Heart right ventricle (tissue), 16 donors: ENCODE data around the gene KRT83. TPM values are rescaled to one million over a fixed set of nuclear protein-coding genes. Genes with fewer than 3 reads are reported as not detected.
"Not testable (repeated sequence)": the region's sequence is repeated elsewhere in the genome, so short reads cannot be mapped to it uniquely, and the experiment has no call there.

Source experiments
- ATAC-seq, 8 donors: fragments of 200-7000 bp; cut with Tn5 transposase; one replicate each; pipeline ENCODE4 v1.9.1; 2020; ENCODE audit warnings: mild to moderate bottlenecking in 8 of 8, moderate library complexity in 8 of 8, moderate number of reproducible peaks in 1 of 8
- DNase-seq, 2 donors: peaks; one replicate each; pipeline ENCODE4 v3.0.0-alpha.2; 2020
- H3K27ac ChIP-seq, 10 donors: fragments of 200-600 bp; sonication (generic) in 2 of 10; one replicate each; pipeline versions ENCODE4 v1.5.0 to v1.8.0; 2020 to 2022; ENCODE audit warnings: mild to moderate bottlenecking in 3 of 10
- H3K27me3 ChIP-seq, 7 donors: fragments of 200-600 bp; one replicate each; pipeline ENCODE4 v1.8.0; 2021 to 2022; ENCODE audit warnings: mild to moderate bottlenecking in 2 of 7
- H3K36me3 ChIP-seq, 9 donors: fragments of 200-600 bp; sonication (generic) in 1 of 9; one replicate each; pipeline versions ENCODE4 v1.5.0 to v1.8.0; 2020 to 2022; ENCODE audit warnings: mild to moderate bottlenecking in 2 of 9
- H3K4me1 ChIP-seq, 9 donors: fragments of 200-600 bp; sonication (generic) in 1 of 9; one replicate each; pipeline versions ENCODE4 v1.5.0 to v1.8.0; 2020 to 2022; ENCODE audit warnings: mild to moderate bottlenecking in 4 of 9
- H3K4me3 ChIP-seq, 10 donors: fragments of 200-600 bp; sonication (generic) in 2 of 10; one replicate each; pipeline versions ENCODE4 v1.5.0 to v1.8.0; 2020 to 2022; ENCODE audit warnings: mild to moderate bottlenecking in 7 of 10, moderate library complexity in 2 of 10
- H3K9me3 ChIP-seq, 11 donors: fragments of 200-600 bp in 10 of 11; sonication (generic) in 2 of 11; one replicate each; pipeline versions ENCODE4 v1.5.0 to v1.8.0; 2013 to 2022; ENCODE audit warnings: mild to moderate bottlenecking in 2 of 11, control low read depth in 1 of 11, moderate library complexity in 1 of 11
- WGBS, 2 donors: extraction: QIAGEN DNeasy Blood & Tissue Kit; methylation state at CpG; one replicate each; pipeline ENCODE4 v1.1.7; 2013; ENCODE audit warnings: inconsistent platforms in 1 of 2; 5-methylcytosine and 5-hydroxymethylcytosine counted together
- intact Hi-C, 10 donors: fragments of 100-400 bp; cut with DNase I; formaldehyde crosslinking; loops; one replicate each; pipeline versions ENCODE4 v1.11.1 to v1.14.2; 2022
- polyA plus RNA-seq, 2 donors: library from polyadenylated mRNA; stranded (reverse); fragments of 200-250 nt; gene quantifications; one replicate each; pipeline ENCODE4 v1.2.3, GENCODE V29; 2013
- total RNA-seq, 10 donors: library from RNA; stranded (reverse); fragmentation: NEBNext Ultra II Directional in 3 of 10; extraction: Animal tissue kit (Norgen Biotek cat#: 25700) in 3 of 10; gene quantifications; one replicate each; pipeline versions ENCODE4 v1.2.1 to v1.2.4, GENCODE V29; 2021 to 2023
- TF ChIP-seq, protein P1 (sequence below), 9 donors: fragments of 200-600 bp; sonication (generic) in 2 of 9; IDR thresholded peaks; one replicate each; pipeline versions ENCODE4 v1.5.0 to v1.8.0; 2021 to 2022; ENCODE audit warnings: antibody characterized with exemption in 9 of 9, mild to moderate bottlenecking in 5 of 9, moderate library complexity in 1 of 9
- donor health status: Arrhythmogenic right ventricular cardiomyopathy.
- donor health status: ischemic (EF 13 %, LVEDD 7.1; RV severe dilation, severe dysfunction).
- donor health status: healthy with polysubstance abuse.
- donor health status: DM: no; HTN: yes; CAD: no.
- donor health status: DM: no; HTN: no; CAD: no.
- donor health status: ischemic (EF 25% LVEDD 6.9; RV normal size, moderate dysfunction).
- donor health status: ischemic (EF 25% LVEDD 5.7; RV mildly dilated, moderate dysfunction).
- donor health status: healthy.
- donor health status: DM: yes; HTN: yes; CAD: no.
- donor health status: Ischemic cardiomyopathy.
- donor health status: ischemic (EF 35%, LVEDD 5.7; RV mildly dilated, moderate dysfunction).
- donor health status: nonischemic (EF 11% LVEDD 7.7; RV severe dilation, severe dysfunction).
- donor health status: DM: yes; HTN: yes; CAD: no.
- donor health status: PGD.
- donor health status: ischemic (EF 29% LVEDD 5.4; RV normal size, mild dysfunction).
- donor health status: nonischemic (EF 23%, LVEDD 6.1; RV moderate dilation, normal function).

KRT83 gene
- total and polyA plus RNA-seq, 12 donors, result not detected

GRCh38 chr12:52293926-52294325, 27.3 kb downstream of the KRT83 start:
- 78 to 95% methylated on average over 1 of the region's 1 CpG for WGBS, 2 donors
- peaks cover 0 to 55% (median 45%) of the 10 kb centered on the region in 7 donors for H3K27me3 ChIP-seq
- intact Hi-C loops, result no loop called here
- H3K9me3 ChIP-seq, result no peaks in the 10 kb centered on the region
- H3K36me3 ChIP-seq, result no peaks in the 10 kb centered on the region
- no peak for ATAC-seq
- H3K4me1 ChIP-seq, result no peaks in the 10 kb centered on the region
- no peak overlapping the region for H3K27ac ChIP-seq
- no peak overlapping the region for H3K4me3 ChIP-seq
- TF ChIP-seq, protein P1, sequence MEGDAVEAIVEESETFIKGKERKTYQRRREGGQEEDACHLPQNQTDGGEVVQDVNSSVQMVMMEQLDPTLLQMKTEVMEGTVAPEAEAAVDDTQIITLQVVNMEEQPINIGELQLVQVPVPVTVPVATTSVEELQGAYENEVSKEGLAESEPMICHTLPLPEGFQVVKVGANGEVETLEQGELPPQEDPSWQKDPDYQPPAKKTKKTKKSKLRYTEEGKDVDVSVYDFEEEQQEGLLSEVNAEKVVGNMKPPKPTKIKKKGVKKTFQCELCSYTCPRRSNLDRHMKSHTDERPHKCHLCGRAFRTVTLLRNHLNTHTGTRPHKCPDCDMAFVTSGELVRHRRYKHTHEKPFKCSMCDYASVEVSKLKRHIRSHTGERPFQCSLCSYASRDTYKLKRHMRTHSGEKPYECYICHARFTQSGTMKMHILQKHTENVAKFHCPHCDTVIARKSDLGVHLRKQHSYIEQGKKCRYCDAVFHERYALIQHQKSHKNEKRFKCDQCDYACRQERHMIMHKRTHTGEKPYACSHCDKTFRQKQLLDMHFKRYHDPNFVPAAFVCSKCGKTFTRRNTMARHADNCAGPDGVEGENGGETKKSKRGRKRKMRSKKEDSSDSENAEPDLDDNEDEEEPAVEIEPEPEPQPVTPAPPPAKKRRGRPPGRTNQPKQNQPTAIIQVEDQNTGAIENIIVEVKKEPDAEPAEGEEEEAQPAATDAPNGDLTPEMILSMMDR (IDR thresholded peaks at IDR 0.05), result no peak
- DNase-seq, result no peak

DNA sequence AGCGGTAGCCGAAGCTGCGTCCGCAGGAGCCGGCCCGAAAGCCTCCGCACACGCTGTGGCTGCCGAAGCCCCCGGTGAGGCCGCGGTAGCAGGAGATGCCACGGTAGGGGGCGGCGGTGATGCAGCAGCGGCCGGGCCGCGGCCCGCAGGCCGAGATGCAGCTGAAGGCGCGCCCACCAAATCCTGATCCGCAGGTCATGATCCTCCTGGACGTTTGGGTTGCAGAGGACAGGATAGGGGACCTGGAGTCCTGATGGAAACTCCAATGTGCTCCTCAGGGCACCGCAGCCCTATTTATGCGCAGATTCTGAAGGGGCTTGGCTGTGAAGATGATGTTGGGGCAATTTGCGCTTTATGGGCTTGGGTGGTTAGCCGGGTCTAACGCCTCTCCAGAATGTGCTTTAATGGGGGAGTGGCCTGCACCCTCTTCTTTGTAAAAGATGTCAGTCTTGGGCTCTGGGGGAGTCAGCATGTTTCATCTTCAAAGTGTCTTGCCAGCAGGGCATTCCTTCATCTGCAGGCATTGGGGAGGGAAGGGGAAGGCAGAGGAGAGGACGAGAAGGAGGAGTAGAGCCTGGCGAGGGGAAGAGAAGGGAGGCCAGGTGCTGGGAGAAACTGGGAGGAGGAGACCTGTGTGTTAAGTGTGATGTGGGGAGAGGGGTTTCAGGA, 29.8 kb downstream of the KRT83 start, which contains the start of gene KRT81:
TSS of gene KRT81 (minus strand) at position 268 of the 669 bp plus-strand sequence. CDS start at position 199, 69 bp downstream.
- intact Hi-C loops, result no loop called here
- peaks cover 0 to 36% (median 27%) of the 10 kb centered on the region in 7 donors for H3K27me3 ChIP-seq
- no peaks in the 10 kb centered on the region for H3K4me1 ChIP-seq
- no peaks in the 10 kb centered on the region for H3K36me3 ChIP-seq
- H3K9me3 ChIP-seq, result no peaks in the 10 kb centered on the region
- 29 to 49% methylated on average over 15 to 23 of the region's 32 CpGs for WGBS, 2 donors
- DNase-seq, result no peak
- TF ChIP-seq, protein P1 (IDR thresholded peaks at IDR 0.05), result no peak
- no peak for ATAC-seq
- no peak within 1 kb of the TSS for H3K27ac ChIP-seq
- H3K4me3 ChIP-seq, result no peak within 1 kb of the TSS

DNA sequence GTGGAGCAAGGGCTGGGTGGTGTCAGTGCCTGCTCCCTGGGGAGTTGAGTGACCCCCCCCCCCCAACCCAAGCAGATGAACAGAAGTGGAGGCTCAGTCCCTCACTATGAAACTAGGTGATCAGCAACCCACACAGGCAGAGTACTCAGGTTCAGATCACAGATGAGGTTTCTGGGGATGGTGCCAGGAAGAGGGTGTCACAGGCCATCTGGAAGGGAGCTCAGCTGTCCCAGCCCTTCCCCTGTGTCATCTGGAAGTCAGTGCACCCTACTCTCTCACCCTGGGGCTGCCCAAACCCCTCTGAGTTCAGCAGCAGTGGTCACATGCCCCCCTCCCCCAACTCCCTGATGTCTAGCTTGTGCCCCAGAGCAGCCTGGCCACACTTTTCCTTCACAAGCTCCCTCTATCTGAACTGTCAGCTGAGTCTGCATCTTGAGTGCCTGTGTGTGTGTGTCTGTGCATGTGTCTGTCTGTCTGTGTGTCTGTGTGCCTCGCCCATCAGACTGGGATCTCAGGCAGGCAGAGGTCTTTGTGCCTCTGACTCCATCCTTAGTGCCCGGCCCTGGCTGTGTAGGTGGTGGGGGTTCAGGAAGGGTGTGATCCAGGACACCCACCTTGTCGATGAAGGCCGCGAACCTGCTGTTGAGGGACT, 30.6 kb downstream of the KRT83 start:
- peaks cover 0 to 36% (median 27%) of the 10 kb centered on the region in 7 donors for H3K27me3 ChIP-seq
- H3K36me3 ChIP-seq, DNase-seq, H3K27ac ChIP-seq, H3K4me3 ChIP-seq, H3K4me1 ChIP-seq, H3K9me3 ChIP-seq, intact Hi-C loops, ATAC-seq: not testable (repeated sequence)
- WGBS, 2 donors, result no CpG with 5 or more reads among the region's 5 CpGs

DNA sequence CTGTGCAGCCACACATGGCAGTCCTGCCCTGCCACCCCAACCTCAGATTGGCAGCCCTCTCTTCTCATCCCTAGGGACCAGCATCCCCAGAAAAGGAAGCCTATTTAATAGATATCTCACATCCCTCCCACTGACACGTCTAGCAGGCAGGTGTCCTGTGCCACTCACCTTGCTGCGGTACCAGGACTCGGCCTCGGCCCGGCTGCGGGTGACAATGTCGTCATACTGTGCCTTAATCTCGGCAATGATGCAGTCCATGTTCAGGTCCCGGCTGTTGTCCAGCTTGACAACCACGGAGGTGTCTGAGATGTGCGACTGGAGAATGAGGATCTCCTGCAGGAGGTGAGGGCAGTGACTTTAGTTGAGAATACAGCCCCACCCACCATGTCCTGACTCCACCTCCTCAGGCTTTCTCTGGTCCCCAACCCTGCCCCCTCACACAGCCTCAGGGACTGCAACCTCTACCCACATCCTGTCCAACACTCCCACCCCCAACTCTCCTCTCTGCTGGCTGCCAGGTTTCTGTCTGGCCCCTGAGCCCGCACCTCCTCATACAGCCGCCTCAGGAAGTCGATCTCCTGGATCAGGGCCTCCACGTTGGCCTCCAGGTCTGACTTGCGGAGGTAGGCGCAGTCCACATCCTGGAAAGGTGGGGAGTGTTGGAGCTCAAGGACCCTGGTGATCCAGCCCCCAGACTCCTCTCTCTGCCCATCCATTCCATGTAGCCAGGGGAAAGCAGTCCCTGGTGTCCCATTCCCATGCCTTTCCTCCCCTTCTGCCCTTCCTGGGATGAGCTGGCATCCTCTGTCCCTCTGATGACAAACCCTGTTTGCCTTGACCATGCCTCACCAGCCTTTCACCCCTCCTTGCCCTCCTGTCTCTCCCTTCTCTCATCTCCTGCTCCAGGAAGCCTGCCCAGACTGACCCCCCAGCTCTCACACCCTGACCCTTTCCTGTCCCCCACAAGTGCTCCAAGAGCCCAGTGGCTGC, 33.1 kb downstream of the KRT83 start:
- H3K4me1 ChIP-seq, H3K36me3 ChIP-seq, H3K9me3 ChIP-seq, H3K27ac ChIP-seq, DNase-seq, intact Hi-C loops, H3K4me3 ChIP-seq: not testable (repeated sequence)
- ATAC-seq, result peak in 1 of 8 donors; percentile 12
- WGBS, 2 donors, result 76 to 79% methylated on average over 17 of the region's 17 CpGs
- peaks cover 0 to 20% (median 19%) of the 10 kb centered on the region in 7 donors for H3K27me3 ChIP-seq

GRCh38 chr12:52286857-52287785, 34.1 kb downstream of the KRT83 start:
- H3K9me3 ChIP-seq, ATAC-seq, H3K4me1 ChIP-seq, H3K36me3 ChIP-seq, DNase-seq, intact Hi-C loops, H3K27ac ChIP-seq, H3K4me3 ChIP-seq: not testable (repeated sequence)
- peaks cover 0 to 11% (median 9%) of the 10 kb centered on the region in 7 donors for H3K27me3 ChIP-seq
- 81 to 92% methylated on average over 19 to 21 of the region's 21 CpGs for WGBS, 2 donors
